ACHN (cell line): ENCODE results near the gene FZD2.

Experiments used
- DNase-seq: peaks from one replicate; pipeline ENCODE4 v3.0.0-alpha.2; 2015
- in situ Hi-C: cut with HindIII; loops from 2 replicates; pipeline ENCODE4 v1.10.0; 2017; ENCODE audit warnings: low sequenced_read_pairs, low pct_ligation_motif_present, low pct_unique_long_range_greater_than_20kb

The FZD2 gene

GRCh38 chr17:44543213-44543904, 13.9 kb upstream of the FZD2 start:
- peak; percentile 98 for DNase-seq
- in situ Hi-C loops = loop anchor here (25.0 kb wide), 1 partner anchor 94 kb away; no protein-coding TSS in a partner anchor

DNA sequence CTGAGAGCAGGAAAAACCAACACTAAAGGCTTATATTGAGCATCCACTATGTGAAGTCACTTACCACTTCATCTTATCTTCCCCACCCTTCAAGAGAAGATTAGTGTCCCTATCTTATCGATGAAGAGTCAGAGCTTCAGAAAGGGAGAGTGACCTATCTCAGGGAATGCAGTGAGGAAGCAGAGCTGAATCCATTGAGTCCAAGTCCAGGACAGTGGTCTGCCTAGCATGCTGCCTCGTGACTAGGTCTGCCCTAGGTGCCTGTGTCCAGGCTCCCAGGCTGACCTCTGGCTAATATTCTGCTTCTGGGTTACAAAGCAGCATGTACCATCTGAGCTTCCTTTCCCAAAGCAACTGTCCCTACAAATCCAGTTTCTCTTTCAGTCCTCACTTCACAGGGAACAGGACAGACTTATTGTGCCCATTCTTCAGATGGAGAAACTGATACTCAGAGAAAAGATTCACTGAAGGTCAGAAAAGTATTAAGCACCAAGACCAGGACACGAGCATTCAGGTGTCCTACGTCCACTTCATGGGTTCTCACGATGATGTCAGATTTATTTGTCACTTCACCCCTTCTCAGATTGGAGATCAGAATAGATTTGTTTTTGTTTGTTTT, 13.3 kb upstream of the FZD2 start:
- in situ Hi-C loops = loop anchor here (25.0 kb wide), 1 partner anchor 93 kb away; no protein-coding TSS in a partner anchor
- peak; percentile 69 for DNase-seq

- peak; percentile 59 for DNase-seq
- in situ Hi-C loops = loop anchor here (25.0 kb wide), 1 partner anchor 90 kb away; no protein-coding TSS in a partner anchor
These were observed 10.3 kb upstream of the FZD2 start for GRCh38 chr17:44546671-44547606.

- in situ Hi-C loops = loop anchor here (25.0 kb wide), 1 partner anchor 90 kb away; no protein-coding TSS in a partner anchor
- DNase-seq = no peak
These were observed 9.5 kb upstream of the FZD2 start for GRCh38 chr17:44547625-44548267.

GRCh38 chr17:44548376-44549230, 8.7 kb upstream of the FZD2 start:
- in situ Hi-C loops = loop anchor here (25.0 kb wide), 1 partner anchor 89 kb away; no protein-coding TSS in a partner anchor

DNA sequence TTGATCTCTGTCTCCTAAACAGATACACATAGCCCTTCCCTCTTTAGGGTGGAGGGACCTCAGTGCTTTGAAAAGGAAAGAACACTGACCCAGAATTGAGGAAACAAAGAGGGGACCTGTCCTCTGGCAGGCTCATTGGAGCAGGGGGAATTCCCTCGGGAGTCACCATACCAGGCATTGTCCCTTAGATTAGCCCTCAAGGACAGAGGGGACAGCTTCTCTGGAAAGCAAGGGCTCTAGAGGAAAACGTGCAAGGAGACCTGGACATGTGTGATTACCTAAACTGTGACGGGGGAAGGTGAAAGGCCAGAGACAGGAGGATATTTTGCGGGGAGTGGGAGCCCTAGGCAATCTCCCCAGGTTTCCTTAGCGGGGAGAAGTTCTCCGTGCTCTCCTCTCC, 7.6 kb upstream of the FZD2 start:
- in situ Hi-C loops = loop anchor here (25.0 kb wide), 1 partner anchor 88 kb away; no protein-coding TSS in a partner anchor
- no peak for DNase-seq

More at GRCh38 chr17:44548376-44549230, 8.7 kb upstream of the FZD2 start:
- DNase-seq = no peak

GRCh38 chr17:44552361-44552760, 4.9 kb upstream of the FZD2 start:
- in situ Hi-C loops = no loop called here
- DNase-seq = no peak

GRCh38 chr17:44555099-44555498, 2.2 kb upstream of the FZD2 start:
- in situ Hi-C loops = no loop called here
- DNase-seq = no peak

DNA sequence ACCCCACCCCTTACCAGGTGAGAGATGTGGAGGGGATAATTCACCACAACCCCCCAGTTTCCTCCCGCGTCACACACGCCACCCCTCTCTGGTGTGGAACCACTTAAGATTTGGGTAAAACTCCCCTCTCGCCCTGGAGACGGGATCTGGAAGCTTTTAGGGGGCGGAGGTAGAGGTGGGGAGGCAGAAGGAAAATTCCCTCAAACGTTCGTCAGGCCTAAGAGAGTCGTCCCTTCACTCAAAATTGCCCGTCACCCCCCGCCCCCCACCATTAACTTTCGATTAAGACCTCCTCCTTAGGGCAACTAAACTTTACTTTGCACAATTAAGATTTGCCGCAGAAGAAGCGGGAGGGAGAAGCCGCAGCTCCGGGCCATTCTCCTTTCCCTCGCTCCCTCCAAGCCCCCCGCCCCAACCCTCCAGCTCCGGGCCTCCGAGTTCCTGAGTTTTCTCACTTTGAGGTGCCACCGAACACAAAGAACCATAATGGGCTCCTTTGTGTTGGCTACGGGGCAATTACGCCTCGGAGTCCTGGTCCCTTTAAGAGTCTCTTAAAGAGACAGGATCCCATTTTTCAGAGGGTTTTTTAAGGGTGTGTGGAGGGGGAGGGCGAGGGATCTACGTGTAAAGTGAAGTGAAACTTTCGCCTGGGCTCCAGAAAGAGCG, 985 bp upstream of the FZD2 start:
- in situ Hi-C loops = no loop called here
- DNase-seq = peak; percentile 76

DNA sequence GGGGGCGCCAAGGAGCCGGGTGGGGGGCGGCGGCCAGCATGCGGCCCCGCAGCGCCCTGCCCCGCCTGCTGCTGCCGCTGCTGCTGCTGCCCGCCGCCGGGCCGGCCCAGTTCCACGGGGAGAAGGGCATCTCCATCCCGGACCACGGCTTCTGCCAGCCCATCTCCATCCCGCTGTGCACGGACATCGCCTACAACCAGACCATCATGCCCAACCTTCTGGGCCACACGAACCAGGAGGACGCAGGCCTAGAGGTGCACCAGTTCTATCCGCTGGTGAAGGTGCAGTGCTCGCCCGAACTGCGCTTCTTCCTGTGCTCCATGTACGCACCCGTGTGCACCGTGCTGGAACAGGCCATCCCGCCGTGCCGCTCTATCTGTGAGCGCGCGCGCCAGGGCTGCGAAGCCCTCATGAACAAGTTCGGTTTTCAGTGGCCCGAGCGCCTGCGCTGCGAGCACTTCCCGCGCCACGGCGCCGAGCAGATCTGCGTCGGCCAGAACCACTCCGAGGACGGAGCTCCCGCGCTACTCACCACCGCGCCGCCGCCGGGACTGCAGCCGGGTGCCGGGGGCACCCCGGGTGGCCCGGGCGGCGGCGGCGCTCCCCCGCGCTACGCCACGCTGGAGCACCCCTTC, 484 bp downstream of the FZD2 start:
- in situ Hi-C loops = no loop called here

DNA sequence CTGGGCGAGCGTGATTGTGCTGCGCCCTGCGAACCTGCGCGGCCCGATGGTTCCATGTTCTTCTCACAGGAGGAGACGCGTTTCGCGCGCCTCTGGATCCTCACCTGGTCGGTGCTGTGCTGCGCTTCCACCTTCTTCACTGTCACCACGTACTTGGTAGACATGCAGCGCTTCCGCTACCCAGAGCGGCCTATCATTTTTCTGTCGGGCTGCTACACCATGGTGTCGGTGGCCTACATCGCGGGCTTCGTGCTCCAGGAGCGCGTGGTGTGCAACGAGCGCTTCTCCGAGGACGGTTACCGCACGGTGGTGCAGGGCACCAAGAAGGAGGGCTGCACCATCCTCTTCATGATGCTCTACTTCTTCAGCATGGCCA, 1.0 kb downstream of the FZD2 start:
- no peak for DNase-seq
- in situ Hi-C loops = no loop called here

More for the DNA sequence above, 484 bp downstream of the FZD2 start:
- DNase-seq = peak; percentile 68

DNA sequence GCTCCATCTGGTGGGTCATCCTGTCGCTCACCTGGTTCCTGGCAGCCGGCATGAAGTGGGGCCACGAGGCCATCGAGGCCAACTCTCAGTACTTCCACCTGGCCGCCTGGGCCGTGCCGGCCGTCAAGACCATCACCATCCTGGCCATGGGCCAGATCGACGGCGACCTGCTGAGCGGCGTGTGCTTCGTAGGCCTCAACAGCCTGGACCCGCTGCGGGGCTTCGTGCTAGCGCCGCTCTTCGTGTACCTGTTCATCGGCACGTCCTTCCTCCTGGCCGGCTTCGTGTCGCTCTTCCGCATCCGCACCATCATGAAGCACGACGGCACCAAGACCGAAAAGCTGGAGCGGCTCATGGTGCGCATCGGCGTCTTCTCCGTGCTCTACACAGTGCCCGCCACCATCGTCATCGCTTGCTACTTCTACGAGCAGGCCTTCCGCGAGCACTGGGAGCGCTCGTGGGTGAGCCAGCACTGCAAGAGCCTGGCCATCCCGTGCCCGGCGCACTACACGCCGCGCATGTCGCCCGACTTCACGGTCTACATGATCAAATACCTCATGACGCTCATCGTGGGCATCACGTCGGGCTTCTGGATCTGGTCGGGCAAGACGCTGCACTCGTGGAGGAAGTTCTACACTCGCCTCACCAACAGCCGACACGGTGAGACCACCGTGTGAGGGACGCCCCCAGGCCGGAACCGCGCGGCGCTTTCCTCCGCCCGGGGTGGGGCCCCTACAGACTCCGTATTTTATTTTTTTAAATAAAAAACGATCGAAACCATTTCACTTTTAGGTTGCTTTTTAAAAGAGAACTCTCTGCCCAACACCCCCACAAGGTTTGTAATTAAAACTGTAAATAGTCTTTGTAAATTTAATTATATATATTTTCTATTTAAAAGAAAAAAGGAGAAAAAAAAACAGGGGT, 1.7 kb downstream of the FZD2 start:
- in situ Hi-C loops = no loop called here
- DNase-seq = no peak

DNA sequence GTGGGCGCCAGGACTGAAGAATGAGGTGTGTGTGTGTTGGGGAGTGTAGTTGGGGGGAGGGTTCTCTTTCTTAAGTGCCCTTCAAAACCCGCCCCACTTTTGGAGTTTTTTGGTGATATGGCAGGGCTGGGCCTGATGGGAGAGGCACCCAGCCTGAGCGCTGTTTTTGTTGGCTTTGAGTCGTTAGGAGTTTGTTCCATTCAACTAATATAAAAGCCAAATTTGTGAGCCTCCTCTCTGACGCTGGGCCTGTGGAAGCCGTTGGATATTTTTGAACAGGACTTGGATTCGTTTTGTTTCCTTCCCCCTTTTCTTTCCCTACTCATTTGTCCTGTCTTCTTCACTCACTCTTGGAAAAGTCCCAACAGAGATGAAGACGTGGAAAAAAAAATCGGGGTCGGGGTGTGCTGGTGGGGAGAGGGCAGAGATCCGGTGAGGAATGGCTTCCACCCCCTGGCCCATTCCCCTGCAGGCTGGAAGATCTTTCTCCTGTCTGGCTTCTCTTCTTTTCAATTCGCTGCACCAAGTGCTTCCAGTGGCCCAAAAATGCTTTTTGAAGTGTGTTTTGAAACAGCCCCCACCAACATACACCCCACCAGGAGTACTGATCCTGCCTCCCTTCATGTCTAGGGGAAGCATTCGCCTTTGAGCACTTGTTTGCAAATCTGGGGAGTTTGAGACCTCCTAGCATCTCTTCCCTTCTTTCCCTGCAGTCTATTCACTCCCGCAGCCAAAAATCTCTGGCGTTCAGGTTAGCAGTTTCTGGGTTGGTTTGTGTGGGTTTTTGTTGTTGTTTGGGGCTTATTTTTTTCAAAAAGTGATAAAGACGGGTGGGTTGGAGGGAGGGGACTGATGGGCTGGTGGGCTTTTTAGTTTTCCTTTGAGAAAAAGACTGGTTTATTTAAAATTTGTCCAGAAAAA, 2.6 kb downstream of the FZD2 start:
- in situ Hi-C loops = no loop called here
- no peak for DNase-seq

DNA sequence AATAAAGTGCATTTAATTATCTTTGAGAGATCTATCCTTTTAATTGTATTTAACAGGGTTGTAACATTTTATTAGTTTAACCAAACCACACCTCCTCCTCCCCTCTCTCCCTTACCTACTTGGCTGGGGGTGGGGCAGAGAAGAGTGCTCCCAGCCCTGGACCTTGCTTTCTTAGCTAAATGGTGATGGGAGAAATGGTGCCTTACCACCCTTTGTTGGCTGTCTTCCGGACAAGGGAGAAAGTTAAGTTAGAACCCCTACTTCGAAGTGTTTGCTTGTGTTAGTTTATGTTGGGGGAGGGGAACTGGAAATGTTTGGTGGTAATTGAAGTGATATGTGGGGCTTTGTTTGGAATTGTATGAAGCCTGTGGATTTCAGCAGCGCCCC, 3.9 kb downstream of the FZD2 start:
- in situ Hi-C loops = no loop called here
- DNase-seq = no peak

- DNase-seq = no peak
- in situ Hi-C loops = no loop called here
These were observed 7.1 kb downstream of the FZD2 start for GRCh38 chr17:44564429-44564828.
